ENCODE measurements around the gene ENDOD1. TPM values are rescaled to one million over a fixed set of nuclear protein-coding genes. Genes with fewer than 3 reads are reported as not detected.
A peak's percentile ranks its signal among the peaks of the same experiment; 100 is the strongest.

Gene ENDOD1
- total and polyA plus RNA-seq, 2 experiments from 2014 or later = 0.76 to 4.0 TPM

DNA sequence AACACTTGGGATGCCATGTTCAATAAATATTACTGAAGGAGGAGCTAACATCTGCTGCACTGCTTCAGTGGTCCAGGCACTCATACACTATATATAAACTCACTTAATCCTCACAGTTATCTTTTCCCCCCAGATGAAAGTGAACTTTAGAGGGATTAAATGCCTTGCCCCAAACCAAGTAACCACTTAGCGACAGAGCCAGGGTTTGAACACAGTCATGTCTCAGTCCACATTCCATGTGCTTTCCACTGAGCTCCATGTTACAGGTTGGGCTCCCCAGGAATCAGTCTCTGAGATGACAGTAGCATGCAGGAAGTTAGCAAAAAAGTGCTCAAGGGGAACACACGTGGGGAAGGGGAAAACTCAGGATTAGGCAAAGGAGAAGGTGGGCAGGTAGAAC is 59.3 kb downstream of the ENDOD1 start:
- no peak for TF ChIP-seq EZH2 (IDR thresholded peaks at IDR 0.05; ENCODE audit: low read depth, unreplicated experiment)
- no peak for TF ChIP-seq POLR2AphosphoS5 (IDR thresholded peaks at IDR 0.05; ENCODE audit: low read depth)
- no peak for TF ChIP-seq ZNF114 (CRISPR knock-in tag; IDR thresholded peaks at IDR 0.05)
- no peak for TF ChIP-seq CREB1 (CRISPR knock-in tag; IDR thresholded peaks at IDR 0.05; ENCODE audit: low read depth)
- TF ChIP-seq ZNF331 (CRISPR knock-in tag; IDR thresholded peaks at IDR 0.05; ENCODE audit: low read depth) = no peak
- TF ChIP-seq EZH2phosphoT487 (IDR thresholded peaks at IDR 0.05; ENCODE audit: unreplicated experiment) = no peak
- TF ChIP-seq REST (IDR thresholded peaks at IDR 0.05; ENCODE audit: unreplicated experiment) = no peak
- TF ChIP-seq, protein P1, sequence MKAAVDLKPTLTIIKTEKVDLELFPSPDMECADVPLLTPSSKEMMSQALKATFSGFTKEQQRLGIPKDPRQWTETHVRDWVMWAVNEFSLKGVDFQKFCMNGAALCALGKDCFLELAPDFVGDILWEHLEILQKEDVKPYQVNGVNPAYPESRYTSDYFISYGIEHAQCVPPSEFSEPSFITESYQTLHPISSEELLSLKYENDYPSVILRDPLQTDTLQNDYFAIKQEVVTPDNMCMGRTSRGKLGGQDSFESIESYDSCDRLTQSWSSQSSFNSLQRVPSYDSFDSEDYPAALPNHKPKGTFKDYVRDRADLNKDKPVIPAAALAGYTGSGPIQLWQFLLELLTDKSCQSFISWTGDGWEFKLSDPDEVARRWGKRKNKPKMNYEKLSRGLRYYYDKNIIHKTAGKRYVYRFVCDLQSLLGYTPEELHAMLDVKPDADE (IDR thresholded peaks at IDR 0.05) = no peak
- H3K27ac Mint-ChIP-seq = no peak overlapping the region
- H3K27me3 ChIP-seq (ENCODE audit: insufficient read depth) = peaks cover 64% of the 10 kb centered on the region

GRCh38 chr11:95149651-95150364 is 60.2 kb downstream of the ENDOD1 start:
- Histone ChIP-seq H3K9me2 (ENCODE audit: insufficient read depth) (peaks cover 2% of the 10 kb centered on the region; the same call in 1 of the 2 replicates), H3K4me3 (peak overlapping the region; percentile 82), H3K4me2 (peak overlapping the region; percentile 96), H3F3A (replicated peaks; ENCODE audit: low read depth) (no peaks in the 10 kb centered on the region), H2AFZ (peak overlapping the region; percentile 100), H4K20me1 (replicated peaks; ENCODE audit: insufficient read depth) (0 out of 2 replicates have a peak, but pooled peaks cover 3% of the 10 kb centered on the region), H3K4me1 (ENCODE audit: insufficient read depth) (peaks cover 7% of the 10 kb centered on the region; the same call in 1 of the 2 replicates), H3K79me2 (replicated peaks; ENCODE audit: insufficient read depth) (no peaks in the 10 kb centered on the region), H3K27me3 (ENCODE audit: insufficient read depth) (peaks cover 60% of the 10 kb centered on the region), H3K27ac (ENCODE audit: low read depth) (no peak overlapping the region), H3K36me3 (ENCODE audit: insufficient read depth) (no peaks in the 10 kb centered on the region; the same call in 1 of the 2 replicates)
- peak; percentile 37 for ATAC-seq
- H3K27ac Mint-ChIP-seq = no peak overlapping the region
- peaks cover 3% of the 10 kb centered on the region for H3K4me1 Mint-ChIP-seq
- DNase-seq (ENCODE audit: low spot score) = peak; percentile 69
- H3K4me3 Mint-ChIP-seq = peak overlapping the region; percentile 79
- no peaks in the 10 kb centered on the region for H3K9me3 Mint-ChIP-seq
- peaks cover 56% of the 10 kb centered on the region for H3K27me3 Mint-ChIP-seq (ENCODE audit: insufficient read depth, low read depth, poor library complexity)
- TF ChIP-seq EZH2 (IDR thresholded peaks at IDR 0.05; ENCODE audit: low read depth, unreplicated experiment) (peak; percentile 55), JUNB (IDR thresholded peaks at IDR 0.05; ENCODE audit: unreplicated experiment) (no peak)
- no peaks in the 10 kb centered on the region for H3K36me3 Mint-ChIP-seq (ENCODE audit: low read depth)

More for the DNA sequence above, 59.3 kb downstream of the ENDOD1 start:
- H3K4me1 Mint-ChIP-seq = peaks cover 3% of the 10 kb centered on the region
- Histone ChIP-seq H3K9me2 (ENCODE audit: insufficient read depth) (peaks cover 5% of the 10 kb centered on the region; the same call in 1 of the 2 replicates), H3K4me3 (no peak overlapping the region), H3K4me2 (no peak overlapping the region), H3K79me2 (replicated peaks; ENCODE audit: insufficient read depth) (no peaks in the 10 kb centered on the region), H4K20me1 (replicated peaks; ENCODE audit: insufficient read depth) (0 out of 2 replicates have a peak, but pooled peaks cover 3% of the 10 kb centered on the region), H3K27ac (ENCODE audit: low read depth) (no peak overlapping the region), H2AFZ (no peak overlapping the region), H3K4me1 (ENCODE audit: insufficient read depth) (peaks cover 7% of the 10 kb centered on the region; the same call in 1 of the 2 replicates), H3K36me3 (ENCODE audit: insufficient read depth) (no peaks in the 10 kb centered on the region; the same call in 1 of the 2 replicates), H3F3A (replicated peaks; ENCODE audit: low read depth) (no peaks in the 10 kb centered on the region)
- no peaks in the 10 kb centered on the region for H3K36me3 Mint-ChIP-seq (ENCODE audit: low read depth)
- DNase-seq (ENCODE audit: low spot score) (no peak), ATAC-seq (no peak)
- no peak overlapping the region for H3K4me3 Mint-ChIP-seq
- peaks cover 56% of the 10 kb centered on the region for H3K27me3 Mint-ChIP-seq (ENCODE audit: insufficient read depth, low read depth, poor library complexity)
- H3K9me3 Mint-ChIP-seq = no peaks in the 10 kb centered on the region
